GM13976 (cell line): ENCODE measurements around the gene PTGFR.

Experiments
- DNase-seq: peaks from one replicate; pipeline ENCODE4 v3.0.0; 2012; ENCODE audit warnings: low spot score
- CTCF ChIP-seq: IDR thresholded peaks from 2 replicates; pipeline ENCODE4 v1.5.1; 2012; ENCODE audit warnings: borderline replicate concordance, mild to moderate bottlenecking; ENCODE audit not compliant: insufficient read depth; ENCODE audit errors: extremely low read depth, missing control alignments, control extremely low read depth
- in situ Hi-C: fragments of 300-500 bp; cut with MboI; formaldehyde crosslinking; loops from one replicate; pipeline ENCODE4 v1.12.0; 2022; ENCODE audit warnings: low sequenced_read_pairs, mixed read lengths, inconsistent platforms; ENCODE audit not compliant: unreplicated experiment

The PTGFR gene

GRCh38 chr1:78559680-78560079 is 68.9 kb downstream of the PTGFR start:
- no peak for TF ChIP-seq CTCF
- no peak for DNase-seq
- in situ Hi-C loops: no loop called here

- in situ Hi-C loops: no loop called here
- DNase-seq: no peak
- TF ChIP-seq CTCF: no peak
Measured at GRCh38 chr1:78560811-78561210, 70.0 kb downstream of the PTGFR start.

- in situ Hi-C loops: no loop called here
- no peak for TF ChIP-seq CTCF
- no peak for DNase-seq
Measured at GRCh38 chr1:78561856-78562255, 71.1 kb downstream of the PTGFR start.

GRCh38 chr1:78565393-78565792 is 74.6 kb downstream of the PTGFR start:
- no peak for TF ChIP-seq CTCF
- in situ Hi-C loops: no loop called here

GRCh38 chr1:78570539-78570938 is 79.8 kb downstream of the PTGFR start:
- no peak for TF ChIP-seq CTCF
- DNase-seq: no peak
- in situ Hi-C loops: no loop called here

More at GRCh38 chr1:78565393-78565792, 74.6 kb downstream of the PTGFR start:
- DNase-seq: no peak

GRCh38 chr1:78577257-78578100 is 86.7 kb downstream of the PTGFR start:
- no peak for TF ChIP-seq CTCF
- in situ Hi-C loops: no loop called here
- DNase-seq: no peak

GRCh38 chr1:78586572-78586971 is 95.8 kb downstream of the PTGFR start:
- no peak for DNase-seq
- in situ Hi-C loops: no loop called here
- no peak for TF ChIP-seq CTCF
